K562 (cell line): ENCODE data around the gene BAD. TPM values are rescaled to one million over a fixed set of nuclear protein-coding genes. Genes with fewer than 3 reads are reported as not detected.

ENCODE experiments used
- BCOR ChIP-seq: fragments of 450-650 bp; IDR thresholded peaks from 2 replicates; pipeline ENCODE4 v1.6.1; 2016
- CREM ChIP-seq: IDR thresholded peaks from 2 replicates; pipeline ENCODE4 v1.6.1; 2014; ENCODE audit warnings: antibody characterized with exemption, low read depth
- EP300 ChIP-seq: IDR thresholded peaks from 2 replicates; pipeline ENCODE4 v1.6.1; 2012; ENCODE audit warnings: low read length, improper control_type of control experiment
- ESRRA ChIP-seq: fragments of 450-650 bp; IDR thresholded peaks from 2 replicates; pipeline ENCODE4 v1.6.1; 2014; ENCODE audit warnings: low read depth, mild to moderate bottlenecking, moderate library complexity, borderline replicate concordance
- GABPA ChIP-seq: fragments of 200-800 bp; sonication (Bioruptor generic); conservative IDR thresholded peaks from 2 replicates; pipeline ENCODE4 v1.6.1; 2016; ENCODE audit warnings: low read depth, missing genetic modification characterization, missing compliant biosample characterization
- HNRNPK ChIP-seq: fragments of 200-400 bp; formaldehyde crosslinking; IDR thresholded peaks from one replicate; pipeline ENCODE4 v1.6.1; 2018; ENCODE audit warnings: mild to moderate bottlenecking, low read depth, low read length; ENCODE audit not compliant: poor library complexity, severe bottlenecking
- MCM2 ChIP-seq: fragments of 450-650 bp; IDR thresholded peaks from 2 replicates; pipeline ENCODE4 v1.6.1; 2017; ENCODE audit warnings: low read depth, mild to moderate bottlenecking
- NFE2L1 ChIP-seq: fragments of 450-650 bp; IDR thresholded peaks from 2 replicates; pipeline ENCODE4 v1.6.1; 2016; ENCODE audit warnings: missing genetic modification characterization, low read depth, mild to moderate bottlenecking, missing compliant biosample characterization, moderate library complexity, borderline replicate concordance
- PML ChIP-seq: IDR thresholded peaks from 2 replicates; pipeline ENCODE4 v1.6.1; 2012; ENCODE audit warnings: low read length, inconsistent platforms
- POLR2A ChIP-seq: fragments of 450-650 bp; conservative IDR thresholded peaks from 2 replicates; pipeline ENCODE4 v1.6.1; 2016
- POLR2AphosphoS2 ChIP-seq: IDR thresholded peaks from 2 replicates; pipeline ENCODE4 v1.6.1; 2012; ENCODE audit warnings: low read length, improper control_type of control experiment
- PPARD ChIP-seq: fragments of 250-450 bp; sonication (Bioruptor Pico); IDR thresholded peaks from 2 replicates; pipeline ENCODE4 v1.8.0; 2022; ENCODE audit warnings: inconsistent platforms, mild to moderate bottlenecking, moderate library complexity
- PRPF4 ChIP-seq: fragments of 200-400 bp; formaldehyde crosslinking; IDR thresholded peaks from one replicate; pipeline ENCODE4 v1.6.1; 2017; ENCODE audit warnings: low read length, low read depth, mild to moderate bottlenecking; ENCODE audit not compliant: insufficient read depth, poor library complexity, severe bottlenecking
- RFX1 ChIP-seq: fragments of 450-650 bp; IDR thresholded peaks from 2 replicates; pipeline ENCODE4 v1.6.1; 2016; ENCODE audit warnings: mild to moderate bottlenecking, moderate library complexity
- SMARCA5 ChIP-seq: fragments of 450-650 bp; IDR thresholded peaks from 2 replicates; pipeline ENCODE4 v1.6.1; 2016
- YY1 ChIP-seq, 3 experiments: IDR thresholded peaks; 2 replicates each; pipeline ENCODE4 v1.6.1; 2011; ENCODE audit warnings: low read length in 2 of 3, mild to moderate bottlenecking in 2 of 3, moderate library complexity in 2 of 3, borderline replicate concordance in 1 of 3, control low read depth in 1 of 3, low read depth in 1 of 3; ENCODE audit not compliant: insufficient read depth in 3 of 3, insufficient replicate concordance in 2 of 3, control insufficient read depth in 1 of 3, insufficient read length in 1 of 3; ENCODE audit errors: extremely low read depth in 1 of 3
- ZEB2 ChIP-seq: fragments of 450-650 bp; IDR thresholded peaks from 2 replicates; pipeline ENCODE4 v1.6.1; 2016
- ZNF133 ChIP-seq: fragments of 250-450 bp; sonication (Bioruptor Pico); IDR thresholded peaks from 2 replicates; pipeline ENCODE4 v1.4.0; 2020; ENCODE audit warnings: mild to moderate bottlenecking
- ZNF212 ChIP-seq: fragments of 450-650 bp; formaldehyde crosslinking; IDR thresholded peaks from 2 replicates; pipeline ENCODE4 v1.4.0; 2020; ENCODE audit warnings: mild to moderate bottlenecking
- polyA plus RNA-seq, 8 experiments: library from polyadenylated mRNA; depleted of rRNA in 4 of 8; stranded (reverse) in 5 of 8; unstranded in 3 of 8; fragments of >200 nt; fragmentation: Nextera tagmentation in 2 of 8; fragmentation: Illumina TruSeq in 1 of 8; extraction: Ambion mirVana in 2 of 8; extraction: Trizol in 1 of 8; gene quantifications; 2 replicates each; pipeline versions ENCODE4 v1.2.1 to v1.2.3, GENCODE V29; 2011 to 2014; ENCODE audit warnings: inconsistent platforms in 1 of 8, missing spikeins in 1 of 8
- total RNA-seq, 7 experiments: library from RNA; depleted of rRNA in 6 of 7; stranded (reverse); fragments of >200 nt in 6 of 7; fragmentation: Illumina TruSeq in 2 of 7; extraction: Trizol in 2 of 7; gene quantifications; 2 replicates each; pipeline versions ENCODE4 v1.2.1 to v1.2.3, GENCODE V29; 2011 to 2021; ENCODE audit warnings: low replicate concordance in 1 of 7
- TF ChIP-seq, protein P1 (sequence below): sonication (generic); formaldehyde crosslinking; IDR thresholded peaks from 2 replicates; pipeline ENCODE4 v1.8.0; 2022; ENCODE audit warnings: mild to moderate bottlenecking, missing genetic modification reagents, borderline replicate concordance
- TF ChIP-seq, protein P2 (sequence below), 2 experiments: fragments of 450-650 bp; conservative IDR thresholded peaks; 2 replicates each; pipeline ENCODE4 v1.6.1; 2017; ENCODE audit warnings: mild to moderate bottlenecking in 2 of 2, moderate library complexity in 2 of 2
- TF ChIP-seq, protein P3 (sequence below): sonication (generic); formaldehyde crosslinking; IDR thresholded peaks from 2 replicates; pipeline ENCODE4 v1.8.0; 2023; ENCODE audit warnings: mild to moderate bottlenecking, missing genetic modification reagents

Gene BAD
- total and polyA plus RNA-seq, 9 of the 15 experiments (the other 6 are each of a cell fraction or from before 2014, with no cell fraction given), result 0.61 to 45.6 (median 11.8) TPM

DNA sequence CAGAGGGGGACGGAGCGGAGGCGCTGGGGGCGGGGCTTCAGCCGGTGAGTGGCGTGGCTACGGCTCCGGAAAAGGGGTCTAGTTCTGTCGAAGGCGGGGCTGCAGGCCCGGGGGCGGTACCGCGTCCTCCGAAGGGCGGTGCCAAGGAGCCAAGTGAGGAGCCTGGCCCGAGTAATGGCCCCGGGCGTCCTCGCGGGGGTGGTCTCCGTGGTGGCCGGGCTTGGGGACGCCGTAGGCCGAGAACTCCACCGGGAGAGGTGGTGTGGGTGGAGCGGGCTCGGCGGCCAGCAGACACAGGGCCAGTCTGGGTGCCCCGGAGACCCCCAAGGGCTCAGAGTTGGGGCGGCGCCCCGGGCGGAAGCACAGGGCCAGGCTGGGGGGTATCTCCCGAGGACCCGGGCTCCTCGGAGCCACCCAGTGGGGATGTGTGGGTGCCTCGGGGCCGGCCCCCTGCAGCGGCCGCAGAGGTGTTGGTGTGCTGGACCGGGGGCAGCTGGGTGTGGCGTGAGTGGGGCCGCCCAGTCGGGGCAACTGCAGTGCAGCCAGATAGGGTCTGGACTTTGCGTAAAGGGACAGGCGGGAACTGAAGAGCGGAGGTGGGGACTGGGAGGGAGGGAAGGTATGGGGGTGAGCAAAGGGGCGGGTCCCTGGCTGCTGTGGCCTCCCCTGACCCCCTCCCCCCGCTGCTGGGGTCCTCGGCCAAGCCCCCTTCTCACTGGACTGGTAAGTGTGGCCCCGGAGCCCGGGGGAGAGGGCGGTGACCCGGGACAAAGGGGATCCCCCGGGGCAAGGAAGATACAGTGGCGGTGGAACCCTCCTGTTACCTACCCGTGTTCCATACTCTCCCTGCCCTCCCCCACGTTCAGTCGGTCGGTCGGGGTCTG lies 42.7 kb downstream of the BAD start (continued):
- TF ChIP-seq EP300 (no peak), PRPF4 (peak; percentile 48), PML (0 out of 2 replicates have a peak, but pooled peaks have one; percentile 13), POLR2A (peak; percentile 91), PPARD (CRISPR knock-in tag) (no peak), MCM2 (no peak), ZEB2 (peak; percentile 63; the same call in 1 of the 2 replicates), ESRRA (no peak; the same call in 1 of the 2 replicates), ZNF212 (CRISPR knock-in tag) (no peak), SMARCA5 (no peak), YY1 (IDR thresholded peaks at IDR 0.05; ENCODE audit: borderline replicate concordance in 1 of 3, control insufficient read depth in 1 of 3, extremely low read depth in 1 of 3, insufficient read depth in 3 of 3, insufficient read length in 1 of 3, insufficient replicate concordance in 2 of 3, low read depth in 1 of 3, low read length in 2 of 3) (peak; percentile 60 to 93 (median 86)), HNRNPK (no peak), BCOR (no peak), GABPA (no peak), RFX1 (no peak), NFE2L1 (tag) (no peak), POLR2AphosphoS2 (no peak), CREM (peak; percentile 47; the same call in 1 of the 2 replicates), ZNF133 (no peak)
- TF ChIP-seq, protein P1, sequence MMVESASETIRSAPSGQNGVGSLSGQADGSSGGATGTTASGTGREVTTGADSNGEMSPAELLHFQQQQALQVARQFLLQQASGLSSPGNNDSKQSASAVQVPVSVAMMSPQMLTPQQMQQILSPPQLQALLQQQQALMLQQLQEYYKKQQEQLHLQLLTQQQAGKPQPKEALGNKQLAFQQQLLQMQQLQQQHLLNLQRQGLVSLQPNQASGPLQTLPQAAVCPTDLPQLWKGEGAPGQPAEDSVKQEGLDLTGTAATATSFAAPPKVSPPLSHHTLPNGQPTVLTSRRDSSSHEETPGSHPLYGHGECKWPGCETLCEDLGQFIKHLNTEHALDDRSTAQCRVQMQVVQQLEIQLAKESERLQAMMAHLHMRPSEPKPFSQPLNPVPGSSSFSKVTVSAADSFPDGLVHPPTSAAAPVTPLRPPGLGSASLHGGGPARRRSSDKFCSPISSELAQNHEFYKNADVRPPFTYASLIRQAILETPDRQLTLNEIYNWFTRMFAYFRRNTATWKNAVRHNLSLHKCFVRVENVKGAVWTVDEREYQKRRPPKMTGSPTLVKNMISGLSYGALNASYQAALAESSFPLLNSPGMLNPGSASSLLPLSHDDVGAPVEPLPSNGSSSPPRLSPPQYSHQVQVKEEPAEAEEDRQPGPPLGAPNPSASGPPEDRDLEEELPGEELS, result no peak
- TF ChIP-seq, protein P2, sequence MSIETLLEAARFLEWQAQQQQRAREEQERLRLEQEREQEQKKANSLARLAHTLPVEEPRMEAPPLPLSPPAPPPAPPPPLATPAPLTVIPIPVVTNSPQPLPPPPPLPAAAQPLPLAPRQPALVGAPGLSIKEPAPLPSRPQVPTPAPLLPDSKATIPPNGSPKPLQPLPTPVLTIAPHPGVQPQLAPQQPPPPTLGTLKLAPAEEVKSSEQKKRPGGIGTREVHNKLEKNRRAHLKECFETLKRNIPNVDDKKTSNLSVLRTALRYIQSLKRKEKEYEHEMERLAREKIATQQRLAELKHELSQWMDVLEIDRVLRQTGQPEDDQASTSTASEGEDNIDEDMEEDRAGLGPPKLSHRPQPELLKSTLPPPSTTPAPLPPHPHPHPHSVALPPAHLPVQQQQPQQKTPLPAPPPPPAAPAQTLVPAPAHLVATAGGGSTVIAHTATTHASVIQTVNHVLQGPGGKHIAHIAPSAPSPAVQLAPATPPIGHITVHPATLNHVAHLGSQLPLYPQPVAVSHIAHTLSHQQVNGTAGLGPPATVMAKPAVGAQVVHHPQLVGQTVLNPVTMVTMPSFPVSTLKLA (conservative IDR thresholded peaks at IDR 0.05), result no peak; a peak in 1 of 4 replicates
- TF ChIP-seq, protein P3, sequence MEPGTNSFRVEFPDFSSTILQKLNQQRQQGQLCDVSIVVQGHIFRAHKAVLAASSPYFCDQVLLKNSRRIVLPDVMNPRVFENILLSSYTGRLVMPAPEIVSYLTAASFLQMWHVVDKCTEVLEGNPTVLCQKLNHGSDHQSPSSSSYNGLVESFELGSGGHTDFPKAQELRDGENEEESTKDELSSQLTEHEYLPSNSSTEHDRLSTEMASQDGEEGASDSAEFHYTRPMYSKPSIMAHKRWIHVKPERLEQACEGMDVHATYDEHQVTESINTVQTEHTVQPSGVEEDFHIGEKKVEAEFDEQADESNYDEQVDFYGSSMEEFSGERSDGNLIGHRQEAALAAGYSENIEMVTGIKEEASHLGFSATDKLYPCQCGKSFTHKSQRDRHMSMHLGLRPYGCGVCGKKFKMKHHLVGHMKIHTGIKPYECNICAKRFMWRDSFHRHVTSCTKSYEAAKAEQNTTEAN (CRISPR knock-in tag), result no peak
